ENCODE data around the gene ZNF184.
A peak's percentile ranks its signal among the peaks of the same experiment; 100 is the strongest.

ZNF184 gene

DNA sequence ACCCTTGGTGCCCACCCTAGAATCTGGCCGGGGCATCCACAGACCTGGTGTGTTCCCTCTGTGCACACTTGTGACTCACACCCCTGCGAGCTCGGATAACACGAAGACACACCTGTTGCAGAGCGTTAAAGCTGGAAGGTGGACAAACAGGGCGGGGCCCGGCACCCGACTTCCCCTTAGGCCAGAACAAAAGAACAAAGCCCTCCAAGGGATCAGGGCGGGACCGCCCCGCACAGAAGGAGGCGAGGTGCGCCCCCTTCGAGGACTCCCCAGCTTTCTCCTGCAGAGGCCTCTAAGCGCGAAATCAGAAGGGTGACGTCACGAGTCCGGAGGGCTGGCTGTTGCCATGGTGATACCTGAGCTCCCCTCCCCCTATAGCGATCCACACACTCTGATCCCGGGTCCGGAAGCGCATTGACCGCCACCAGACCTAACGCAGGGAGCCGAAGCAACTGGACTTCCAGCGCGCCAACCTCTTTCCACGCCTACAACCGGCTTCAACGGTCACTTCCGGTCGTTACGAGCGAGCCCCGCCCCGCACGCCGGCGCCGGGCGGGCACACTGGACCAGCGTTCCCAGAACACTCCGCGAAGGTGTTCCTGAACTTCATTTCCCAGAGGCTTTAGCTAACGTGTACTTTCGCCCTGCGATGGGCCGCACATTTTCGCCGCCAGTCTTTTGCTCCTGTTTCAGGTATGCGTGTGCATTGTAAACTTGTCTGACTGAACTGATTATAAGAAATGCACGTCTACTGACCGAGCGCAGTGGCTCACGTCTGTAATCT lies at the start of gene ZNF184:
TSS of gene ZNF184 (minus strand) at position 489 of the 784 bp plus-strand sequence. CDS start 811 bp downstream, outside the sequence.
- in situ Hi-C loops (cut with HindIII; ENCODE audit: low pct_unique_long_range_greater_than_20kb, low sequenced_read_pairs), result no loop called here
- TF ChIP-seq JUND (IDR thresholded peaks at IDR 0.05; ENCODE audit: low read depth), result no peak
- peak; percentile 79 to 99 for DNase-seq (ENCODE audit: low read depth in 1 of 2, low spot score in 1 of 2)

- no peak for TF ChIP-seq JUND (IDR thresholded peaks at IDR 0.05; ENCODE audit: low read depth)
- in situ Hi-C loops (cut with HindIII; ENCODE audit: low pct_unique_long_range_greater_than_20kb, low sequenced_read_pairs), result no loop called here
- peak in 1 of 2 experiments; percentile 85 for DNase-seq (ENCODE audit: low read depth in 1 of 2, low spot score in 1 of 2)
These were observed 46.2 kb upstream of the ZNF184 start for GRCh38 chr6:27518881-27519795.

DNA sequence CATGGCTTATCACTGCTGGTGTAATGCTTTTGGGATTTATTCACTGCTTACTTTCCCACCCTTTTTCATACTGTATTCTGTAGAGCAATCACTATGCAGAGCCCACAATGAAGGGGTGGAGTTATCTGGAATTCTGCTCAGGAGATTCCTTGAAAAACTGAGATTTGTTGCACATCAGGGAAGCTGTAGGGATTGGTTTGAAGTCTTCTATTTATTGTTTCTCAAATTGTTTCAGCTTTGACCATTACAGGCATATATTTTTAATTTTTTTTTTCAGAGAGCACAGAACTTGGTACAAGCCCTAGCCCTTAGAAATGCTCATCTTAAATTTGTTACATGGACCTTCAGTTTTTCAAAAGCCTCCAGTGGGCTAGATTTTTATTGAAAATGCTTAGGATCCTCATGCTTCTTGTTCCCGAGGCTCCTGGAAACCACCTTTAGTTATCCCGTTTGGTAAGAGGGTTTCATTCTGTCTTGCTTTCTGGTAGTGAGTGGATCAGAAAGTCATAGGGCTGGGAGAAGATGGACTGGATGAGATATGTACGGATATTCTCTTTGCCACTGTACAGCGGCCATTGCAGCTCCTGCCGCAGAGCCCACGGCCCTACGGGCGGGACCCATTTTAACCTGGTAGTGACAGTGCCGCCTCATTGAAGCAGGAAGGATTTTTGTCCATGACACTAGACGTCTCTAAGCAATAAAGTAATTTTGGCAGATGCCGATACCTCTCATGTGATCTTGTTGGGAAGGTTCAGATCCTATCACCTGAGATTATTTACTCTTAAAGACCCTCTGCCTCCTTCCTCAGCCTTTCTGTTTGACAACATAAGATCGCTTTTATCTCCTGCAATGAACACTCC lies 45.3 kb upstream of the ZNF184 start:
- no peak for TF ChIP-seq JUND (IDR thresholded peaks at IDR 0.05; ENCODE audit: low read depth)
- in situ Hi-C loops (cut with HindIII; ENCODE audit: low pct_unique_long_range_greater_than_20kb, low sequenced_read_pairs), result no loop called here
- no peak for DNase-seq (ENCODE audit: low read depth in 1 of 2, low spot score in 1 of 2)

- in situ Hi-C loops (cut with HindIII; ENCODE audit: low pct_unique_long_range_greater_than_20kb, low sequenced_read_pairs), result no loop called here
- TF ChIP-seq JUND (IDR thresholded peaks at IDR 0.05; ENCODE audit: low read depth), result no peak
- no peak for DNase-seq (ENCODE audit: low read depth in 1 of 2, low spot score in 1 of 2)
These were observed 44.3 kb upstream of the ZNF184 start for GRCh38 chr6:27517238-27517637.

- in situ Hi-C loops (cut with HindIII; ENCODE audit: low pct_unique_long_range_greater_than_20kb, low sequenced_read_pairs), result no loop called here
- no peak for DNase-seq (ENCODE audit: low read depth in 1 of 2, low spot score in 1 of 2)
- TF ChIP-seq JUND (IDR thresholded peaks at IDR 0.05; ENCODE audit: low read depth), result no peak
These were observed 42.1 kb upstream of the ZNF184 start for GRCh38 chr6:27514906-27515495.

- in situ Hi-C loops (cut with HindIII; ENCODE audit: low pct_unique_long_range_greater_than_20kb, low sequenced_read_pairs), result no loop called here
- TF ChIP-seq JUND (IDR thresholded peaks at IDR 0.05; ENCODE audit: low read depth), result no peak
- no peak for DNase-seq (ENCODE audit: low read depth in 1 of 2, low spot score in 1 of 2)
These were observed 39.6 kb upstream of the ZNF184 start for GRCh38 chr6:27512525-27512924.

- in situ Hi-C loops (cut with HindIII; ENCODE audit: low pct_unique_long_range_greater_than_20kb, low sequenced_read_pairs), result no loop called here
- no peak for TF ChIP-seq JUND (IDR thresholded peaks at IDR 0.05; ENCODE audit: low read depth)
- no peak for DNase-seq (ENCODE audit: low read depth in 1 of 2, low spot score in 1 of 2)
These were observed 34.4 kb upstream of the ZNF184 start for GRCh38 chr6:27507041-27507956.

- peak in 1 of 2 experiments; percentile 88 for DNase-seq (ENCODE audit: low read depth in 1 of 2, low spot score in 1 of 2)
- TF ChIP-seq JUND (IDR thresholded peaks at IDR 0.05; ENCODE audit: low read depth), result no peak
- in situ Hi-C loops (cut with HindIII; ENCODE audit: low pct_unique_long_range_greater_than_20kb, low sequenced_read_pairs), result no loop called here
These were observed 32.5 kb upstream of the ZNF184 start for GRCh38 chr6:27505209-27506027.

DNA sequence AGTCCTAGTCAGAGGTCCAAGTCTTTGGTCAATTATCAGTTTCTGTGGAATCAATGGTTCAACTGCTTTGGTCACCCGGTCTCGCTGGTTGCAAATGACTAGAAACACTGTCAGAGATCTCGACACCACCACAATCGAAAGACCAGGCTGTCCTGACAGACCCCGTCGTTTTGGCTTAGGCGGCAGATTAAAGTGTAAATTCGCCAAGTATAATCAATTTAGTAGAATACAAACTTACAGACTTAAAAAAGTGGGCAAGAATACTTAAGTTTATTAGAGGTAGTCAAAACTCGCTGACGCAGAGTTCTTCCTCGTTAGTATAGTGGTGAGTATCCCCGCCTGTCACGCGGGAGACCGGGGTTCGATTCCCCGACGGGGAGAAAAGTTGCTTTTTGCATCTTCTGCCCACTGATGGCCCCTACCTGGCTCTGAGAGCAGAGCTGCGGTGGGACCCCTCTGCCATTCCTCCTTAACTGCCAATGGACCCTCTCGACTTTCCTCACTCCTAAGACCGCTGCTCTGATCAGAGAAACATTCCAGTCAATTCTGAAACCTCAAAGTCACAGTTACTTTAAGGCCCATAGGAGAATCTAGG lies 30.6 kb upstream of the ZNF184 start:
- TF ChIP-seq JUND (IDR thresholded peaks at IDR 0.05; ENCODE audit: low read depth), result no peak
- DNase-seq (ENCODE audit: low read depth in 1 of 2, low spot score in 1 of 2), result peak in 1 of 2 experiments; percentile 76
- in situ Hi-C loops (cut with HindIII; ENCODE audit: low pct_unique_long_range_greater_than_20kb, low sequenced_read_pairs), result no loop called here

Data from T47D (cell line).